D341Med (cell line): ENCODE data around the gene WNT3.
A peak's percentile ranks its signal among the peaks of the same experiment; 100 is the strongest.
"Not testable (repeated sequence)": the region's sequence is repeated elsewhere in the genome, so short reads cannot be mapped to it uniquely, and the experiment has no call there.

ENCODE experiments used
- DNase-seq: peaks from one replicate; pipeline ENCODE4 v3.0.0; 2012; ENCODE audit warnings: low spot score

The WNT3 gene

DNA sequence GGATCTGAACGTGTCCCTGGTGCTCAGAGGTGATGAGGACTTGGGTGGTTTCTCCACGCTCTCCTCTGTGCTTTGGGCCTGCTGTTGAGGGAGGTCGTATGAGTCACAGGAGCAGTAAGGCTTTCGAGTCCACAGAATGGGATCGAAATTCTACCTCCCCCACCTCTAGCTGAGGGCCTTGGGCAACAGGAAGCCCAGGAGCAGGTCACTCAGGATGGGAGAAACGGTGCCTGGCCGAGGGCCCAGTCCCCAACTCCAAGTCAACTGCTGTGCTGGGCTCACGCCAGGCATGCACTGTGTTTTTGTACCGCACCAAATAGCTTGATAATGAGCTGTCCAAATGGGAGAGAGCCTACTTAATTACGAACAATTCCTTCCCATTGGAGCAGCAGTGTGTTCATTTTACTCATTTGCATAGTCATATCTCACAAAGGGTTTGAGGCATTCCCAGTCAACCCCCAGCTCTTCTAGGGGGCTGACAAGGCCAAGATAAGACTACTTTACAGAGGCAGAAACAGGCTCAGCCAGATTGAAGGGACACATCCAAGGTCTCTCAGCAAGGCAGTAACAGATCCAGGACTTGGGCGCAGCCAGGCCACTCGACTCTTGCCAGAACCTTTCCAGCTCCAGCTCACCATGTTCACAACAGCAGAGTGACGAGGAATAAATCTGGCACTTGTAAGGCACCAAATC is 53.6 kb downstream of the WNT3 start:
- DNase-seq, result peak; percentile 43

DNA sequence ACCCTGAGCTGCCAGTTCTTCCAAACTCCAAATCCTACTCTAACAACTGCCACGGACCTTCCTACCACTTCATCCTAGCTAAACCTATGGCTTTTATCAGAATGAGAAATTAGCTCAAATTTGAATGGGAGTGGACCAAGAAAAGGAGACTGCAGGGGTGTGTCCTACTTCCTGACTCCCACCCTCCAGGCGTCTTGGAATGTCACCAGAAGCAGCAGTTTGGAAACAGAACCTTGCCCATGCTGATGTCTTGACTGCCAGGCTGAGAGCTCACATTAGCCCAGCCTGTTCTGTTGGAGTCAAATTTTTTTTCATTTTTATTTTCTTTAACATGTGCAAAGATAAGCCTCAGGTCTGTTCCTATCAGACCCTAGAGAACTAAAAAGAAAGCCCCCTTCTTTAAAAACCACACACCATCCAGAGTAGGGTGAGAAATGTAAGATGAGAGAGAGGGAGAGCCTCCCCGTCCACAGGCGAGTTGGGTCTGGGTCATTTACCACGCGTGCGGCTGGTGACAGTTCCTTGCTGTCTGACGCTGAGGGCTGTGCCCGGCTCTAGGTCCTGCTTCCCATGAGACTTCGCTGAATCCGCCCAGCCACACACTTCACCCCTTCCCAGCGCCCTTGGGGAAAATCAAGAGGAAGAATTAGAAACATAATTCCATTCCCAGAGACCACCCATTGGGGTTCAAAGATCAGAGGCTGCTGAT is 54.3 kb downstream of the WNT3 start:
- no peak for DNase-seq

DNA sequence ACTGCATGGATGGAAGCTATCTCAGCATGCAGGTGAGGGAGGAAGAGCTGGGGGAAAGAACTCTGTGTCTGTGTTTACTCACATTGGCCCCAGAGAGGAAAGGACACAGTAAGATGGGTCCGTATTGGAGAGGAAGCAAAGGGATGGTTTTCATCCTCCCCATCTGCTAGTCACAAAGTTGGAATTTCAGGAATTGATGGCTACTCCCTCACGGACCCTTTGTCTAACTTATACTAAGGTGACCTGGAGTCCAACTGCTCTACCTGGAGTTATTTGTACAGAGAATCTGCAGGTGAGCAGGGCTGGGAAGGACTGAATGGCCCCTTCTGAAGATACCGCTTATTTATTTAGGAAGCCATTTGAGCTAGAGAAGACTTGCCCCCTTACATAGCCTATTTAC is 55.1 kb downstream of the WNT3 start:
- no peak for DNase-seq

DNA sequence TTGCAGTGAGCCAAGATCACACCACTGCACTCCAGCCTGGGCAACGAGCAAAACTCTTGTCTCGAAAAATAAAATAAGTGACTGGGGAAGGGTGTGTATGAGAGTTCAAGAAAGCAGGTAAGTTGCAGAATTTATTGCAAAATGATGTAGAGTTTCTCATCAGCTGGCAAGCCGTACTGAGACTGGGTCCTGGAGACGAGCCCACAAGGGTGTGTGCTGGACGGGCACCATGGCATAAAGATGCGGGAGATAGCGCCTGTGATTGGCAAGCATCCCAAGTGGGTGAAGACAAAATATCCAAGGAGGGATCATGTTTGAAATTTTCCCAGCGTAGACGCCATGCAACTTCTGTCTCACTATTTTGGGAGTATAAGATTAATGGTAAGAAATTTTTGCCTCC is 59.4 kb downstream of the WNT3 start:
- no peak for DNase-seq

DNA sequence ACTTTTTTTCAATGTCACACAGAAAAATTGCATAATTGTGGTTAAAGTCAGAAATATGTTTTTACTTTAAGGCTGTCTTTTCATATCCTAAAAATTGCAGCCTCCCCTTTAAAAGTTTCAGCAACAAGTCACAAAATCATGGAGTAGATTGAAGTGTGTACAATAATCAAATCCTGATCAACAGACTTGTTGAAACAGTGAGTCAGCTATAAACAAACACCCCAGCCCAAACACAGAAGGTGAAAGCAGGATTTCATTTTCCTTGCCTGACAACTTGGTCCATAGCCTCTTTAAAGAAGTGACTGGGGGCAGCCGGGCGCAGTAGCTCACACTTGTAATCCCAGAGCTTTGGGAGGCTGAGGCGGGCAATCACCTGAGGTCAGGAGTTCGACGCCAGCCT is 59.9 kb downstream of the WNT3 start:
- DNase-seq, result no peak

DNA sequence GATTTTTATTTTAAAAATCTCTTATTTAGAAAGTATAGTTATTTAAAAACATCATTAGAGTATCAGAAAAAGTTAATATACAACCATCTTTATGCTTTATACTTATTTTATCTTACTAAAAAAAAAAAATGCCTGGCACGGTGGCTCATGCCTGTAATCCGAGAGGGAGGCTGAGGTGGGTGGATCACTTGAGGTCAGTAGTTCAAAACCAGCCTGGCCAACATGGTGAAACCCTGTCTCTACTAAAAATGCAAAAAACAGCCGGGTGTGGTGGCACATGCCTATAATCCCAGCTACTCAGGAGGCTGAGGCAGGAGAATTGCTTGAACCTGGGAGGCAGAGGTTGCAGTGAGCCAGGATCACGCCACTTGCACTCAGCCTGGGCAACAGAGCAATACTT is 60.9 kb downstream of the WNT3 start:
- DNase-seq, result not testable (repeated sequence)

DNA sequence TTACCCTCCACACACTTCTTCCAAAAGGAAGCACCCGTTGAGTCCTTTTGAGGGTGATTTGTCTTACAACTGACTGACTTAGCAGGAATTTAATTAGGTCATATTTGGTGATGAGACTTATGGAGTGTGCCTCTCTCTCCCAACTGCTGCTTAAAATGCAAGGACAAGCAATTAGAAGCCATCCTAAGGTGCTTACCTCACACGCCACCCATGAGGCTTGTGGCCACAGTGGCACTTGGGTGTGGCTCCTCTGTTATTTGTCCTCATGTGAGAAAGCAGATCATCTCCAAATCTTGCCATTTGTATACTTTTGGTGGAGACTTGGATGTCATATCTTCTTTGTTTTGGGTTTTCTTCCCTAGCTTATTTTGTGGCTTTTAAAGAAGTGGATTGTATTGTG is 61.6 kb downstream of the WNT3 start:
- DNase-seq, result no peak

DNA sequence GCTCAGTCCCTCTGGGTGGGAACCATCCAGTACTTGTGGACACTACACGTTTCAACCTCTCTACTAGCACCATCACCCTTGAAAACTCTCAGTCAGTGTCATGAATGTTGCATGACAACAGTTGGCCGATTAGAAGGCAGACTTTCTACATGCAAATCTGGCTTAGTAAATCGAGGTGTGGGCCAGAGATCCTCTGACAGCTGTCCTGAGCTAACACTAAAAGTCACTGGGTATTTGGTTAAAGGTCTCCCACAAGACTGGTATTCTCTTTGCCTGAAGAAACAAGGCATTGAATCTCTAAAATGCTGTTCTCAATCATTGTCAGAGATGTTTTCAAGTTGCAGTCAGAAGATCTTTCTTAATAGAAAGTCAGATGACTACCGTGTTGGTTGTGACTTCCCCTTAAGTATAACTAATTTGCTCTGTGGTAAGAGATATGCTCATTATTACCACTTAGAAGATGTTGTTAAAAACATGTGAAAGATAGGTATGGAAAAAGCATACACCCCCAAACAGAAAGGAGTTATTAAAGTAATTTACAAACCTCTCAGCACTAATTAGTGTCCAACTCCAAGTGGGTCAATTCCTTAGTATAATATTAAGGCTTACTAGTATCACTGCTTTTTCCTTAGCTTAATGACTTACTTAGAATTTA is 62.3 kb downstream of the WNT3 start:
- no peak for DNase-seq

DNA sequence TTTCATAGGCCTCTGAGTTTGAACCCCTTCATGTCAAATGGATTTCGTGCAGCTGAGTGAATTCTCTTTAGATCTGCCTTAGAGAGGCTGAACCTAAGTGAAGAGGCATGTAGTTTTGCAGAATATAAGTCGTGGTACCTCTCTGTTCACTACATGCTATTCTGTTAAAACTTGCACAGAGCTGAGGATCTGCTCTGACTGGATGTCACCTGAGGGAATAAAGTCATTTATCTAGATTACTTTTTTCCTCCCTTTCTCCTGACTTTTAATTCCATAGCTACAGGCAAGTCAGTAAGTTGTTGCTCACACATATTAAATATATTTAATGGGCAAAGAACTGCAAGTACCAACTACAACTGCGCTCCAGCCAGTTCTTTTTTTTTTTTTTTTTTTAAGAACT is 64.7 kb downstream of the WNT3 start:
- DNase-seq, result no peak

DNA sequence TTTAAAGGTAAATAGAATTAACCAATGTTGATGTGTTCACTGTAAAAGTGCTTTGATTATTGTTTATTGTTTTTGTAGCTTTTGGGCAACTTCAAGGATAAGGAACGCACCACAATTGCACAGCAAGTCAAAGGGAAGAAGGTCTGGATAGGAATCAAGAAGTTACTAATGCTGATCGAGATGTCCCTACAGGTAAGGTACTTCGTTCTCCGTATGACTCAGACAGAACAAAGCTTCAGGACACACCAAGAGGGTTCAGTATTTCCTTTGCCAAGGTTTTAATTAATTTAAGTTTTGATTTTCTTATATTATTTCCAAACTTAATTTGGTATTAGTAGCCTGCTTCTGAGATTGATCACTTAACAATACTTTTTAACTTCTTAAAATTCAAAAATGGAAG is 67.1 kb downstream of the WNT3 start:
- no peak for DNase-seq

DNA sequence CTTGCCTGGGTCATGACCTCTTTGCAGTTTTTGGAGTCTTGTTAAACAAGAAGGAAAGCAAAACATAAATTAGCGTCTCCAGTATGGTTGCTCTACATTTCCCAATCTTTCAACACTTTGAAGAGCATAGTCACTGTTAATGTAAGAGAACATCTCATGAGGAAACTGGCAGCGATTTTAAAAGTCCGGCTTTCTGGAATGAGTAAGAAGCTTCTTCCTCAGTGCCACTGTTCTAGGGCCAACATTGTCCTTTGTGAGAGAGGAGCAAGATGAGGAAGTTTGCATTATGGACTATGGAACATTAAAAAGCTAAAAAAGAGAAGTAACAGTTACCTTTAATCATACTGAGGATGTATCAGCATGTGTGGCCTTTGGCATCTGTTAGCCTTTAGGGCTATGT is 73.1 kb downstream of the WNT3 start:
- DNase-seq, result no peak

DNA sequence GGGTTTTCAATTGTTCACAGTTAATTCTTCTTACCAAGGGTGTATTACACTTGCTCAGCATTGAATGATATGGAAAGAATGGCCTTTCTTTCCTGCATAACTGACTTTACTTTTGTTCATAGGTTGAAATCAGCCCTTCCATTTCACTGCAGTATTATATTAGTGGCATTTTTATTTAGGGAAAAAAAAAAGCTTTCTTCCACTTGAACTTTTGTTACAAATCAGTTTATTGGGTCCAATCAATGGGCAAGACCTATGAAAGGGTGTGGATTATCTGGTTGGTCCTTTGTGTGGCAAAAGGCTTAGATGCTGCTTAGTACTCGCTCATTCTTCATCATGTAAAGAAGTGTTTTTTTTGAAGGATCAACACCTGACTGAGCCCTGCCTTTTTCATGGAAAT is 74.1 kb downstream of the WNT3 start:
- DNase-seq, result no peak

DNA sequence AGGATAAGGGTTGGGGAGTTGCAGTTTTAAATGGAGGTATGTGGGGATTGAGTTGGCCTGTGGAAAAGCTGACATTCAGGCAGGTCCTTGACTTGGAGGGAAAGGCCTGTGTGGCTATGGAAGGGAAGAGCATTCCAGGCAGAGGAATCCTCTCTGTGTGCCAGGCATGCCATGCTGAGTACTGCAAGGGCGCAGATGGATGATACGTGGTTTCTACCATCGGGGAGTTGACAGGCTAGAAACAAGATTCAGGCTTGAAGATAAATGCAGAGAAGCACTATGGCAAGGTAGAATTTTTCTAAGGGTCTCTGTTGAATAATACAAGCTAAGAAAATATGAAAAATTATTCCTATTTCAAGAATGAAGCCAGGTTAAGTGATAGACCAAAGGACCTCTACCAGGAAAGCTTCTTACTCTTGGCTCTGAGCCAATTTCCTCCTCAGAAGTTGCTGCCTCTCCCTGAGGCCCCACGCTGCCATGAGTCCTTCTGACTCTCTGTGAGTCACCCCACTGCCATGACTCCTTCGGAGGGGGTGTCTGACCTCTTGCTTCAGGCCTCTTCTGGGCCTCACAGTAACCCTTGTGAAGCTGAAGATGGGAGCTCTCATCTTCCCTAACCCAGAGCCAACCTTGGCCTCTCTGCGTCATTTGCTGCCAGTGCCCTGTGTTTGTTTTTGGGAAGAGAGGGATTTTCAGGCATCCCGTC is 75.8 kb downstream of the WNT3 start:
- DNase-seq, result no peak

DNA sequence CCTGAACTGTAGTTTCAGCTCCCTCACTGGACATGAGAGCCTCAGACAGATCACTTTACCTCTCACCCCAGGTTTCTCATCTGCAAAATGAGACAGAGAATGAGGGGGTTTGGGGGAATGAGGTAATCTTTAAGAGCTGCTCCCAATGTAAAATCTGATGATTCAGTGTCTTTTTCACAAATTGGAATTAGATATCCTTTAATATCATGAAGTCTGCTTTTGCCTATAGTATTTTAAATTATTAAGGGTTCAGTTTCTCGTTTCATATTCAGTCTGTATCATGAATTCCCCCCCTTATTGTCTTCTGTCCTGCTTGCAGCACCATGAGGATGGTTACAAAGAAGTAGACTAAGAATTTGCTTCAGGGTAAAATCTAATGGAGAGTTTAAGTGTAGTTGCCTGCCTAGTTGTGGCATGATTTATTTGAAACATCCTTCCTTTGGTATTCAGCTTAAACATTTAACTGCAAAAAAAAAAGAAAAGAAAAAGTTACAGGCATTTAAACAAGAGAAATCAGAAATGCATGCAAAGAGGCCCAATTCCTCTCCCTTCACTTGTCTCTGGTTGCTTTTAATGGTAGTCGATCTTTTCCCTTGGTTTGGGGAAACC is 77.3 kb downstream of the WNT3 start:
- no peak for DNase-seq

DNA sequence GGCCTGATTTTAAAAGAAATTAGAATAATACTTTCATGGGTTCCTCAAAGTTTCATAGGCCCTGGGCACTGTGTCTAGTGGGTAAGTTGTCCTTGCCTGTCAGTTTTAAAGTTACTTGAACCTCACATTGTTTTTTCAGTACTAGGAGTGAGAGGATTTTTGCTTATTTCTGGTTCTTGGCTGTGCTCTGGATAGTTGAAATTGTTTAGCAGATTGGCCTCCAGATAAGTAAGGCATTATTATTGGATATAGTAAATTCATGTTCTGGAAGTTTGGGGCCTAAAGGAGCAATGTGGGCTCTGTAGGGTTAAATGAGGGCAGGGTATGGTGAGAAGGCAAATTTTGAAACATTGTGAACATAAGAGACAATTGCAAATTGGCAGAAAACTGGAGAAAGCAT is 78.5 kb downstream of the WNT3 start:
- DNase-seq, result no peak

DNA sequence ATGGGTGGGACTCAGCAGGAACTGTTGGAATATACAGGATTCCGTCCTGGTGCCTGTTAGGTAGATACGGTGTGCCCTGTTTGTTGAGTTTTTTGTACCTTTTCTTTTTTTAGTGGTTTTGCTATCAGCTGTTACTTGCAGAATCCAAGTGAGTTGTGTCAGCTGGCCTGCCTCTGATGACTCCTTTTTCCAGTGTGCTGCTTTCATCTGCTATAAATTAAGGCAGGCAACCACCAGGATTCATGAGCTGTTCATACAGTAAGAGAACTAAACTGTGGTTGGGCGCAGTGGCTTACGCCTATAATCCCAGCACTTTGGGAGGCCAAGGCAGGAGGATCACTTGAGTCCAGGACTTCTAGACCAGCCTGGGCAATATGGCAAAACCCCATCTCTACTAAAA is 79.9 kb downstream of the WNT3 start:
- DNase-seq, result no peak

DNA sequence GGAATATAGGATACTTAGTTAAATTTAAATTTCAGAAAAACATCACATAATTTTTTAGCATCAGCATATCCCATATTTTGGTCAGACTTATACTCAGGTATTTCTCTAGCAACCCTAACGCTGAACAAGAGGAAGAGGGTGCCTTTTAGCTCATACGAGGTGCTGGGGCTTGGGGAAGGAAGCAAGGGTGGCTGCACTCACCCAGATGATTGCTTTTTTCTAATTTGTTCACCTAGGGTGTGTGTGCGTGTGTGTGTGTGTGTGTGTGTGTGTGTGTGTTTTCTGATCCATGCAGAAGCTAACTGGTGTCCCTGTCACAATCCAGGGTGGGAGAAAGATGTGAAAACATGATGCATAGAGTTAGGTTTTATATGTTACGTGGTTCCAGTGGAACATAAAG is 81.2 kb downstream of the WNT3 start:
- DNase-seq, result no peak

DNA sequence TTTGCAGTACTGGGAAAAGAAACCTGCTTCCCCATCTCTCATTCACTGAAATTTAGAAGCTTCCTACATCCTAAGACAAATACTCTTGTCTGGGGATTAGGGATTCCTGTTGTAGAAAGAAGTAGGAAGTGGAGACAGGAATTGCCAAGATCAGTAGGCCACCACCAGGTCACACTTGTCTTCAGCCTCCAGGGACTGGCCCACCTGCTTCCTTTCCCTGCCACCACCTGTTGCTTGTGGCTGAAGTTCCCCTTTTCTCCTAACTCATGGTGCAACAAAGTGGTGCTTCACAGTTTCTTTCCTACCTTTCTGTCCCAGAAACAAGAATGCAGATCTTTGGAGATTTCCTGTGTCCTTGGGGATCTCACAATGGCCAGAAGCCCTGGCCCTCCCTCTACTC is 82.4 kb downstream of the WNT3 start:
- no peak for DNase-seq

DNA sequence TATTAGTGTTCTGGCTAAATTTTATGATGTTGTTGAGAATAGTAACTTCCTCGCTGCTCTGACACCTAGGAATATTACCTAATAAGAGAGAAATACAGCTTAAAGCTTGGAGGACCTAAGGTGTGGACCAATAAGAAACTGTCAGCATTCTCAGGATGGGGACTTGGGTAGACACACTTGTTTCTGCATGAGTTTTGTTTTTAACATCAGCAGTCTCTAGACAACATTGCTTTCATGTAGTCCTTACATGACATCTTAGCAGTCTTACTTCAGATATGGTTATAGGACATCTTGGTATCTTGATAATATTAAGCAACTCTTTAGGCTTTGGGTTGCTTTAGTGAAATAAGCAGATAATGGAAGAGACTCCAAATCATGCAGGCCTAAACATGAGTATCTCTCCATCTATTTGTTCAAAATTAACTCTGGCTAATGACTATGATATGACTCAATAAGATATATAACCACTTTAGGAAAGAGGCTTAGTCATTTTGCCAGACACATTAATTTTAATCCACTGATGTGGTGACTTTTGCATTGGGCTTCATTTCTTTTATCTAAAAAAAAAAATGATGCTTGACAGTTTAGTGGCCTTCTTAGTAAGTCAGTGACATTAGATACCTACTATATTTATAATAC is 84.5 kb downstream of the WNT3 start:
- no peak for DNase-seq

DNA sequence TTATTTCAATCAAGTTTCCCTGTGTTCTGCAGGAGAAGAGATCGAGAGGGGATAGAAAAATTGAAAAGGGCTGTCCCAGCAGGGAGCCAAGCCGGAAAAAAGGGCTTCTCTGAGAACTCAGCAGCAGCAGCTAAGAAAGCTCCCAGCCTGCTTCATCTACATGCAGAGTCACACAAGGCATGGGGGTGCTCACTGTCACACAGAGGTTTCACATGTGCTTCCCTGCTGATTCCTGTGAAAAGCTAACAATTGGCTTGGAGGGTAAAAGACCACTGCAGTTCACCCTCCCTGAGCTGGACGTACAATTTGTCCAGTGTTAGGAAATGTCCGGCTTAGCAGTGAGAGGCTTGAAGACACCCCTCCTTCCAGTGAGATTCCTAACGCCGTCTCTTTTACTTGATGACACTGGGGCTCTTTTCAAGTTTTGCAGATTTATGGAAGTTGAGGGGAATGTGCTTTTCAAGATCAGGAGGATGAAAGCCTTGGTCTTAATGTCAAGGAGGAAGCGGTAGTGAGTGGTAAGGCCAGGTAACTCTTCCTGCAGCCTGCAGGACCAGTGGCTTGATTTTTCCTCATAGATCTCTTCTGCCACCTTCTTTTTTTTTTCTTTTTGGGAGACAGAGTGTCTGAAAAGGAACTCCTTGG is 85.6 kb downstream of the WNT3 start:
- no peak for DNase-seq

DNA sequence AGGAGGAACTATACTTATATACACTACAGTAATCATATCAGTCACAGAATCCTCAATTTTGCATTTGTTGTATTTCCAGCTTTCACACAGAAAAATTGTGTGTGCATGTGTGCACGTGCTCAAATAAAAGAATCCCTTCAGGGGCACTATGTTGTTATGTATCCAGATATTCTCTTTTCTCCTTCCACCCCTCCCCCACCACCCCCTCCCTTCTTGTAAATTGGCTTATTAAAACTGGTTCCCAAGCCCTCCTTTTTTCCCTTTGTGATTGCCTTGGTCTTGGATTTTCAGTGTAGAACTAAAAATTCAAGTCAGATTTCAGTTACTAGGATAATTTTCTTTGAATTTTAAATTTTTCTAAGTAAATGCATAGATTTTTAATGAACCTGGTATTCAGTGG is 86.3 kb downstream of the WNT3 start:
- DNase-seq, result no peak

DNA sequence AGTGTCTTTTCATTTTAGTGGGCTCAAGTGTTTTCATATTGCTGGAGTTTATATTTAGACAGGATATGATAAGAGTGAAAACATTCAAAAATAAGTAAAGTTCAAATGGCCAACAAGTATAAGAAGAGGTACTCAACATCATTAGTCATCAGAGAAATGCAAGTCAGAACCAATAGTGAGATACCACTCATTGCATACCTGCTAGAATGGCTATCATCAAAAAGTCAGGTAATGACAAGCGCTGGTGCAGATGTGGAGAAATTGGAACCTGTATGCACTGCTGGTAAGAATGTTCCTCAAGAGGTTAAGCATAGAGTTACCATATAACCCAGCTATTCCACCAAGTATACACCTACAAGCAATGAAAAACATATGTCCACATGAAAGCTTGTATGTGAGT is 87.8 kb downstream of the WNT3 start:
- DNase-seq, result no peak
